Liver (tissue), 9 donors: ENCODE measurements around the gene FAM151A. TPM values are rescaled to one million over a fixed set of nuclear protein-coding genes. Genes with fewer than 3 reads are reported as not detected.

Experiments used
- DNase-seq: peaks from one replicate; pipeline ENCODE4 v3.0.0-alpha.2; 2017; ENCODE audit warnings: low spot score
- H3K27ac ChIP-seq, 2 donors: one replicate each; pipeline ENCODE4 v1.7.0; 2013; ENCODE audit warnings: inconsistent platforms in 2 of 2, low read length in 2 of 2, control low read depth in 1 of 2, low read depth in 1 of 2, mild to moderate bottlenecking in 1 of 2
- H3K27me3 ChIP-seq, 4 donors: one replicate each; pipeline versions ENCODE4 v1.6.1 to v1.7.0; 2013; ENCODE audit warnings: low read length in 3 of 4, inconsistent platforms in 1 of 4, mild to moderate bottlenecking in 1 of 4, moderate library complexity in 1 of 4; ENCODE audit not compliant: control insufficient read depth in 4 of 4, insufficient read depth in 4 of 4
- H3K36me3 ChIP-seq, 4 donors: one replicate each; pipeline versions ENCODE4 v1.6.1 to v1.7.0; 2013; ENCODE audit warnings: low read length in 3 of 4, mild to moderate bottlenecking in 3 of 4, low read depth in 1 of 4, moderate library complexity in 1 of 4; ENCODE audit not compliant: control insufficient read depth in 4 of 4, insufficient read depth in 3 of 4
- H3K4me1 ChIP-seq, 4 donors: one replicate each; pipeline versions ENCODE4 v1.6.1 to v1.7.0; 2013; ENCODE audit warnings: low read length in 3 of 4, mild to moderate bottlenecking in 3 of 4, moderate library complexity in 1 of 4; ENCODE audit not compliant: control insufficient read depth in 4 of 4, insufficient read depth in 4 of 4
- H3K4me3 ChIP-seq, 3 donors: one replicate each; pipeline versions ENCODE4 v1.6.1 to v1.7.0; 2013; ENCODE audit warnings: low read length in 3 of 3, control low read depth in 1 of 3, low read depth in 1 of 3, mild to moderate bottlenecking in 1 of 3
- H3K9ac ChIP-seq, 2 donors: one replicate each; pipeline ENCODE4 v1.7.0; 2013; ENCODE audit warnings: low read length in 2 of 2, mild to moderate bottlenecking in 2 of 2, moderate library complexity in 2 of 2, control low read depth in 1 of 2, low read depth in 1 of 2
- H3K9me3 ChIP-seq, 4 donors: one replicate each; pipeline versions ENCODE4 v1.6.1 to v1.7.0; 2013; ENCODE audit warnings: low read length in 3 of 4; ENCODE audit not compliant: control insufficient read depth in 4 of 4
- EGR1 ChIP-seq, 2 donors: IDR thresholded peaks; 2 replicates each; pipeline ENCODE4 v1.6.1; 2016 to 2018; ENCODE audit warnings: antibody characterized with exemption in 2 of 2, low read depth in 2 of 2
- FOXA1 ChIP-seq: IDR thresholded peaks from 2 replicates; pipeline ENCODE4 v1.6.1; 2016; ENCODE audit warnings: antibody characterized with exemption
- FOXA2 ChIP-seq: IDR thresholded peaks from 2 replicates; pipeline ENCODE4 v1.6.1; 2016; ENCODE audit warnings: antibody characterized with exemption
- GABPA ChIP-seq, 2 donors: IDR thresholded peaks in 1 of 2; conservative IDR thresholded peaks in 1 of 2; 2 replicates each; pipeline ENCODE4 v1.6.1; 2016; ENCODE audit warnings: antibody characterized with exemption in 2 of 2, mild to moderate bottlenecking in 1 of 2, moderate library complexity in 1 of 2
- HNF4G ChIP-seq: IDR thresholded peaks from 2 replicates; pipeline ENCODE4 v1.6.1; 2016; ENCODE audit warnings: antibody characterized with exemption
- JUND ChIP-seq, 2 donors: IDR thresholded peaks; 2 replicates each; pipeline ENCODE4 v1.6.1; 2016; ENCODE audit warnings: antibody characterized with exemption in 2 of 2
- MAX ChIP-seq: IDR thresholded peaks from 2 replicates; pipeline ENCODE4 v1.6.1; 2016; ENCODE audit warnings: antibody characterized with exemption
- NR2F2 ChIP-seq: IDR thresholded peaks from 2 replicates; pipeline ENCODE4 v1.6.1; 2016; ENCODE audit warnings: antibody characterized with exemption
- RAD21 ChIP-seq, 2 donors: IDR thresholded peaks; 2 replicates each; pipeline ENCODE4 v1.6.1; 2016; ENCODE audit warnings: antibody characterized with exemption in 2 of 2, mild to moderate bottlenecking in 2 of 2
- SP1 ChIP-seq: IDR thresholded peaks from 2 replicates; pipeline ENCODE4 v1.6.1; 2018; ENCODE audit warnings: antibody characterized with exemption, mild to moderate bottlenecking
- YY1 ChIP-seq: IDR thresholded peaks from 2 replicates; pipeline ENCODE4 v1.6.1; 2016; ENCODE audit warnings: antibody characterized with exemption, mild to moderate bottlenecking
- WGBS: extraction: QIAGEN DNeasy Blood & Tissue Kit; methylation state at CpG from one replicate; pipeline ENCODE4 v1.1.7; 2013; 5-methylcytosine and 5-hydroxymethylcytosine counted together
- polyA plus RNA-seq, 2 donors: library from polyadenylated mRNA; stranded (reverse) in 1 of 2; unstranded in 1 of 2; fragments of 200-250 nt in 1 of 2; fragments of >200 nt in 1 of 2; fragmentation: Nextera tagmentation in 1 of 2; extraction: Ambion mirVana in 1 of 2; gene quantifications; one replicate each; pipeline versions ENCODE4 v1.2.1 to v1.2.3, GENCODE V29; 2013 to 2015
- total RNA-seq, 2 donors: library from RNA; depleted of rRNA; stranded (reverse); fragments of >200 nt; gene quantifications; one replicate each; pipeline ENCODE4 v1.2.3, GENCODE V29; 2014
- TF ChIP-seq, protein P1 (sequence below): IDR thresholded peaks from 2 replicates; pipeline ENCODE4 v1.6.1; 2016; ENCODE audit warnings: antibody characterized with exemption
- TF ChIP-seq, protein P2 (sequence below): fragments of 150-350 bp; IDR thresholded peaks from 2 replicates; pipeline ENCODE4 v1.5.1; 2017; ENCODE audit warnings: improper control_type of control experiment, low read depth, low read length; ENCODE audit not compliant: missing input control
- TF ChIP-seq, protein P3 (sequence below): IDR thresholded peaks from 2 replicates; pipeline ENCODE4 v1.6.1; 2016; ENCODE audit warnings: antibody characterized with exemption, mild to moderate bottlenecking
- donor health status: healthy.
- donor health status: healthy.
- donor health status: healthy.
- donor health status: healthy.
- donor health status: healthy.

Gene FAM151A
- total and polyA plus RNA-seq, 4 donors, result 1.5 to 25.1 (median 4.7) TPM

- Histone ChIP-seq H3K4me1 (no peaks in the 10 kb centered on the region), H3K27me3 (no peaks in the 10 kb centered on the region), H3K27ac (no peak overlapping the region), H3K36me3 (no peaks in the 10 kb centered on the region), H3K9me3 (no peaks in the 10 kb centered on the region), H3K9ac (no peak overlapping the region), H3K4me3 (no peak overlapping the region)
- 81% methylated on average over 3 of the region's 3 CpGs for WGBS
- TF ChIP-seq NR2F2 (no peak), YY1 (no peak), SP1 (no peak), JUND (IDR thresholded peaks at IDR 0.05) (no peak), RAD21 (IDR thresholded peaks at IDR 0.05) (no peak), MAX (no peak), GABPA (IDR thresholded peaks at IDR 0.05 in 1 of 2, conservative IDR thresholded peaks at IDR 0.05 in 1 of 2) (no peak), FOXA2 (no peak), HNF4G (no peak), FOXA1 (no peak), EGR1 (IDR thresholded peaks at IDR 0.05; ENCODE audit: low read depth in 2 of 2) (no peak)
- TF ChIP-seq, protein P1, sequence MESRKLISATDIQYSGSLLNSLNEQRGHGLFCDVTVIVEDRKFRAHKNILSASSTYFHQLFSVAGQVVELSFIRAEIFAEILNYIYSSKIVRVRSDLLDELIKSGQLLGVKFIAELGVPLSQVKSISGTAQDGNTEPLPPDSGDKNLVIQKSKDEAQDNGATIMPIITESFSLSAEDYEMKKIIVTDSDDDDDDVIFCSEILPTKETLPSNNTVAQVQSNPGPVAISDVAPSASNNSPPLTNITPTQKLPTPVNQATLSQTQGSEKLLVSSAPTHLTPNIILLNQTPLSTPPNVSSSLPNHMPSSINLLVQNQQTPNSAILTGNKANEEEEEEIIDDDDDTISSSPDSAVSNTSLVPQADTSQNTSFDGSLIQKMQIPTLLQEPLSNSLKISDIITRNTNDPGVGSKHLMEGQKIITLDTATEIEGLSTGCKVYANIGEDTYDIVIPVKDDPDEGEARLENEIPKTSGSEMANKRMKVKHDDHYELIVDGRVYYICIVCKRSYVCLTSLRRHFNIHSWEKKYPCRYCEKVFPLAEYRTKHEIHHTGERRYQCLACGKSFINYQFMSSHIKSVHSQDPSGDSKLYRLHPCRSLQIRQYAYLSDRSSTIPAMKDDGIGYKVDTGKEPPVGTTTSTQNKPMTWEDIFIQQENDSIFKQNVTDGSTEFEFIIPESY, result no peak
- TF ChIP-seq, protein P2, sequence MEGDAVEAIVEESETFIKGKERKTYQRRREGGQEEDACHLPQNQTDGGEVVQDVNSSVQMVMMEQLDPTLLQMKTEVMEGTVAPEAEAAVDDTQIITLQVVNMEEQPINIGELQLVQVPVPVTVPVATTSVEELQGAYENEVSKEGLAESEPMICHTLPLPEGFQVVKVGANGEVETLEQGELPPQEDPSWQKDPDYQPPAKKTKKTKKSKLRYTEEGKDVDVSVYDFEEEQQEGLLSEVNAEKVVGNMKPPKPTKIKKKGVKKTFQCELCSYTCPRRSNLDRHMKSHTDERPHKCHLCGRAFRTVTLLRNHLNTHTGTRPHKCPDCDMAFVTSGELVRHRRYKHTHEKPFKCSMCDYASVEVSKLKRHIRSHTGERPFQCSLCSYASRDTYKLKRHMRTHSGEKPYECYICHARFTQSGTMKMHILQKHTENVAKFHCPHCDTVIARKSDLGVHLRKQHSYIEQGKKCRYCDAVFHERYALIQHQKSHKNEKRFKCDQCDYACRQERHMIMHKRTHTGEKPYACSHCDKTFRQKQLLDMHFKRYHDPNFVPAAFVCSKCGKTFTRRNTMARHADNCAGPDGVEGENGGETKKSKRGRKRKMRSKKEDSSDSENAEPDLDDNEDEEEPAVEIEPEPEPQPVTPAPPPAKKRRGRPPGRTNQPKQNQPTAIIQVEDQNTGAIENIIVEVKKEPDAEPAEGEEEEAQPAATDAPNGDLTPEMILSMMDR, result no peak
- DNase-seq, result no peak
These were observed 50.8 kb downstream of the FAM151A start for GRCh38 chr1:54572542-54572850.

DNA sequence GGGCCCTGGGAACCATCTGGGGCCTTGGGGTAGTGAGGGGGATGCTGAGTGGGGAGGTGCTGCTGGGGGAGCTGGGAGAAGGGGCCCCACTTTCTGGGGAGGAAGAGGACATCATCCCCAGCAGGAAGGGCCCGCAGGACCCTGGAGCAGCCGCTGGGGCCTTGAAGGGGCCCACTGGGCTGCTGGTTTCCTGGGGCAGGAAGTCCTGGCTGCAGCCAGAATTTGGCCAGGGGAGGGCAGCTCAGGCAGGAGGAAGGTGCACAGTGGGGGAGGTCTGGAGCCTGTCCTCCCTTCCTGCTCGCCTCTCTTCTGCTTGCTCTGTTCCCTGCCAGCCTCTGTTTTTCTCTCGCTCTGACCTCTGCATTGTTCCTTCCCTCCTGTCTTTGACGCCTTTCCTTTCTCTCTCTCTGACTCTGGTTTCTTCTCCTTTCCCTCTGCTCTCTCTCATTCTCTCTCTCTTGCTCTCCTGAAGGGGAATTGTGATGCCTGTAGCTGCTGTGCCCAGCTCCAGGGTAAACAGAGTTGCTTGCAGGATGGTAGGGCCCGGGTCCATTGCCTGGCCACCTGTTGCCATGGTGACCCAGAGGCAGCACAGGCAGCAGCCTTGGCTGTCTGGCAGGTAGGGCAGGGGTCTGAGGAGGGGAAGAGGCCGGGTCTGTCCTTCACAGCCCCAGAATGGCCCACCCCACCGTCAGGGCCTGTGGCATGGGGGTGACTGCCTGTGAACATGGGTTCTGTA, 51.4 kb downstream of the FAM151A start:
- no peaks in the 10 kb centered on the region for H3K36me3 ChIP-seq
- DNase-seq, result no peak

More for the DNA sequence above, 51.4 kb downstream of the FAM151A start:
- no peak for TF ChIP-seq JUND (IDR thresholded peaks at IDR 0.05)
- TF ChIP-seq GABPA (IDR thresholded peaks at IDR 0.05 in 1 of 2, conservative IDR thresholded peaks at IDR 0.05 in 1 of 2), result no peak
- TF ChIP-seq, protein P3, sequence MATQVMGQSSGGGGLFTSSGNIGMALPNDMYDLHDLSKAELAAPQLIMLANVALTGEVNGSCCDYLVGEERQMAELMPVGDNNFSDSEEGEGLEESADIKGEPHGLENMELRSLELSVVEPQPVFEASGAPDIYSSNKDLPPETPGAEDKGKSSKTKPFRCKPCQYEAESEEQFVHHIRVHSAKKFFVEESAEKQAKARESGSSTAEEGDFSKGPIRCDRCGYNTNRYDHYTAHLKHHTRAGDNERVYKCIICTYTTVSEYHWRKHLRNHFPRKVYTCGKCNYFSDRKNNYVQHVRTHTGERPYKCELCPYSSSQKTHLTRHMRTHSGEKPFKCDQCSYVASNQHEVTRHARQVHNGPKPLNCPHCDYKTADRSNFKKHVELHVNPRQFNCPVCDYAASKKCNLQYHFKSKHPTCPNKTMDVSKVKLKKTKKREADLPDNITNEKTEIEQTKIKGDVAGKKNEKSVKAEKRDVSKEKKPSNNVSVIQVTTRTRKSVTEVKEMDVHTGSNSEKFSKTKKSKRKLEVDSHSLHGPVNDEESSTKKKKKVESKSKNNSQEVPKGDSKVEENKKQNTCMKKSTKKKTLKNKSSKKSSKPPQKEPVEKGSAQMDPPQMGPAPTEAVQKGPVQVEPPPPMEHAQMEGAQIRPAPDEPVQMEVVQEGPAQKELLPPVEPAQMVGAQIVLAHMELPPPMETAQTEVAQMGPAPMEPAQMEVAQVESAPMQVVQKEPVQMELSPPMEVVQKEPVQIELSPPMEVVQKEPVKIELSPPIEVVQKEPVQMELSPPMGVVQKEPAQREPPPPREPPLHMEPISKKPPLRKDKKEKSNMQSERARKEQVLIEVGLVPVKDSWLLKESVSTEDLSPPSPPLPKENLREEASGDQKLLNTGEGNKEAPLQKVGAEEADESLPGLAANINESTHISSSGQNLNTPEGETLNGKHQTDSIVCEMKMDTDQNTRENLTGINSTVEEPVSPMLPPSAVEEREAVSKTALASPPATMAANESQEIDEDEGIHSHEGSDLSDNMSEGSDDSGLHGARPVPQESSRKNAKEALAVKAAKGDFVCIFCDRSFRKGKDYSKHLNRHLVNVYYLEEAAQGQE, result no peak
- no peak for TF ChIP-seq FOXA2
- no peak for TF ChIP-seq FOXA1
- Histone ChIP-seq H3K27ac (no peak overlapping the region), H3K9me3 (no peaks in the 10 kb centered on the region), H3K4me3 (no peak overlapping the region), H3K9ac (no peak overlapping the region), H3K4me1 (no peaks in the 10 kb centered on the region), H3K27me3 (no peaks in the 10 kb centered on the region)
- WGBS, result 64% methylated on average over 8 of the region's 8 CpGs
